Activated CD4-positive, alpha-beta T cell treated with anti-CD3 and anti-CD28 coated beads for 36 hours (primary cell): ENCODE measurements around the gene VPS25. TPM values are rescaled to one million over a fixed set of nuclear protein-coding genes. Genes with fewer than 3 reads are reported as not detected.

ENCODE experiments used
- ATAC-seq: fragments of 200-7000 bp; cut with Tn5 transposase; one replicate; pipeline ENCODE4 v1.10.0; 2021; ENCODE audit warnings: mild to moderate bottlenecking, moderate library complexity
- CTCF ChIA-PET: fragments of 350-600 bp; sonication (Branson Sonifier 250); formaldehyde crosslinking; loops from one replicate; lab custom pipeline; 2021; ENCODE audit warnings: antibody characterized with exemption; lab: Charles Lee
- POLR2A ChIA-PET: fragments of 350-600 bp; sonication (Branson Sonifier 250); formaldehyde crosslinking; loops from one replicate; lab custom pipeline; 2021; ENCODE audit warnings: antibody characterized with exemption, inconsistent platforms; lab: Charles Lee
- DNase-seq: peaks from one replicate; pipeline ENCODE4 v3.0.0-alpha.2; 2020
- H3K27ac Mint-ChIP-seq: one replicate; pipeline ENCODE4 v1.8.0; 2021; ENCODE audit warnings: mixed read lengths
- H3K27me3 Mint-ChIP-seq: one replicate; pipeline ENCODE4 v1.8.0; 2021; ENCODE audit warnings: mixed read lengths
- H3K36me3 Mint-ChIP-seq: one replicate; pipeline ENCODE4 v1.8.0; 2021; ENCODE audit warnings: low read depth, mixed read lengths
- H3K4me1 Mint-ChIP-seq: one replicate; pipeline ENCODE4 v1.8.0; 2021; ENCODE audit warnings: mixed read lengths
- H3K4me3 Mint-ChIP-seq: one replicate; pipeline ENCODE4 v1.8.0; 2021; ENCODE audit warnings: mild to moderate bottlenecking, moderate library complexity, mixed read lengths
- H3K9me3 Mint-ChIP-seq: one replicate; pipeline ENCODE4 v1.8.0; 2021; ENCODE audit warnings: low read depth, mixed read lengths
- intact Hi-C, 2 experiments: fragments of 100-400 bp; cut with DNase I in 1 of 2; cut with micrococcal nuclease in 1 of 2; formaldehyde crosslinking; loops; one replicate each; pipeline versions ENCODE4 v1.14.2 to v1.15.1; 2022 to 2024; cut with DNase I, micrococcal nuclease
- microRNA-seq: library from miRNA; unstranded; fragments of <30 nt; microRNA quantifications from one replicate; pipeline ENCODE4 v1.2.0, GENCODE V29; 2021; ENCODE audit warnings: borderline replicate concordance
- total RNA-seq, 2 experiments: library from RNA; stranded (reverse); gene quantifications; one replicate each; pipeline ENCODE4 v1.2.3, GENCODE V29; 2021

VPS25 gene
- total RNA-seq, 2 experiments from 2014 or later: 62.5 to 64.0 TPM

- Mint-ChIP-seq H3K36me3 (peaks cover 53% of the 10 kb centered on the region), H3K27ac (no peak overlapping the region), H3K4me1 (no peaks in the 10 kb centered on the region), H3K4me3 (no peak overlapping the region), H3K9me3 (no peaks in the 10 kb centered on the region), H3K27me3 (no peaks in the 10 kb centered on the region)
- no peak for ATAC-seq
- intact Hi-C loops: no loop called here
- DNase-seq: no peak
- CTCF ChIA-PET: interaction anchor here (0.7 to 4.6 kb wide), 4 partner anchors 9 to 114 kb away, joined by 3 to 15 read pairs (median 7); partner anchors contain the start of gene BECN1
- POLR2A ChIA-PET: interaction anchor here (1.0 kb wide), 1 partner anchor 10 kb away, joined by 3 read pairs; the partner anchor contains the start of gene BECN1
Observed at GRCh38 chr17:42814633-42815399, 41.6 kb downstream of the VPS25 start.

DNA sequence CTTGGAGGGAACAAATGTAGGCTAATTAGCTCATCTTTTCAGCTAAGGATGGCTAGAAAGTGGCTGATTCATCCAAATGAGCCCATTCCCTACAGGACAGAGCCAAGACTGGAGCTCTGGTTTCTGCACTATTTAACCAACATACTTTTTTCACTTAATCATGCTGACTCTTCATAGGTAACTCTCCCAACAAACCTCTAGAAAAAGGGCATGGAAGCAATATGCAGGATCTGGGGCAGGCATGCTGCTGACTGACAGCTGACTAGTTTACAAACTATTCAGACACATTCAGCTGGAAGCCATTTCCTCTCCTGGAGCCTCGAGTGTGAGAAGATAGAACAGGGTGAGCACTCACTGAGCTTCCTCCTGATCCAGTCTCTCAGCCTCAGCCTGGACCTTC is 44.6 kb downstream of the VPS25 start:
- no peak for ATAC-seq
- Mint-ChIP-seq H3K4me3 (no peak overlapping the region), H3K4me1 (peaks cover 17% of the 10 kb centered on the region), H3K9me3 (no peaks in the 10 kb centered on the region), H3K27ac (peak overlapping the region; percentile 52), H3K27me3 (no peaks in the 10 kb centered on the region), H3K36me3 (peaks cover 62% of the 10 kb centered on the region)
- intact Hi-C loops: no loop called here
- POLR2A ChIA-PET: no interaction called here
- CTCF ChIA-PET: interaction anchor here (0.6 to 4.6 kb wide), 5 partner anchors 25 to 111 kb away, joined by 3 to 15 read pairs (median 4); partner anchors contain the start of gene VPS25
- DNase-seq: no peak

- Mint-ChIP-seq H3K4me1 (peaks cover 20% of the 10 kb centered on the region), H3K27me3 (no peaks in the 10 kb centered on the region), H3K36me3 (peaks cover 62% of the 10 kb centered on the region), H3K27ac (peak overlapping the region; percentile 52), H3K4me3 (no peak overlapping the region), H3K9me3 (no peaks in the 10 kb centered on the region)
- intact Hi-C loops: no loop called here
- CTCF ChIA-PET: interaction anchor here (0.5 to 4.6 kb wide), 8 partner anchors 17 to 429 kb away, joined by 3 to 15 read pairs (median 3); partner anchors contain the start of gene VPS25
- POLR2A ChIA-PET: no interaction called here
- ATAC-seq (no peak), DNase-seq (no peak)
Observed at GRCh38 chr17:42818379-42818778, 45.1 kb downstream of the VPS25 start.

- H3K4me1 Mint-ChIP-seq: peaks cover 28% of the 10 kb centered on the region
- ATAC-seq: peak; percentile 56
- DNase-seq: peak; percentile 86
- no peaks in the 10 kb centered on the region for H3K9me3 Mint-ChIP-seq
- CTCF ChIA-PET: interaction anchor here (0.7 to 2.9 kb wide), 16 partner anchors 9 to 244 kb away, joined by 3 to 13 read pairs (median 4); partner anchors contain the start of genes PSMC3IP and PSME3
- intact Hi-C loops: loop anchor here (1.0 to 5.0 kb wide), 7 partner anchors 47 to 662 kb away; partner anchors contain the start of genes VPS25 (in 2 of the 2), DHX8 (in 1 of the 2), PSMC3IP (in 1 of the 2) and TMEM106A (in 1 of the 2)
- H3K36me3 Mint-ChIP-seq: peaks cover 55% of the 10 kb centered on the region
- no peak overlapping the region for H3K27ac Mint-ChIP-seq
- H3K27me3 Mint-ChIP-seq: no peaks in the 10 kb centered on the region
- H3K4me3 Mint-ChIP-seq: no peak overlapping the region
- POLR2A ChIA-PET: interaction anchor here (0.6 to 1.2 kb wide), 2 partner anchors 11 to 751 kb away, joined by 3 to 4 read pairs; no protein-coding TSS in a partner anchor
Observed at GRCh38 chr17:42819939-42820535, 46.8 kb downstream of the VPS25 start.

- ChIA-PET CTCF (interaction anchor here (0.8 to 2.9 kb wide), 12 partner anchors 11 to 358 kb away, joined by 3 to 13 read pairs (median 4); partner anchors contain the start of genes COA3 and PSME3), POLR2A (interaction anchor here (1.2 kb wide), 1 partner anchor 12 kb away, joined by 3 read pairs; no protein-coding TSS in a partner anchor)
- Mint-ChIP-seq H3K36me3 (peaks cover 46% of the 10 kb centered on the region), H3K27me3 (no peaks in the 10 kb centered on the region), H3K4me3 (no peak overlapping the region), H3K4me1 (peaks cover 28% of the 10 kb centered on the region), H3K27ac (peak overlapping the region; percentile 63), H3K9me3 (no peaks in the 10 kb centered on the region)
- no peak for DNase-seq
- no peak for ATAC-seq
- intact Hi-C loops: loop anchor here (5.0 kb wide), 6 partner anchors 49 to 661 kb away; partner anchors contain the start of genes DHX8 (in 1 of the 2), PSMC3IP (in 1 of the 2), TMEM106A (in 1 of the 2) and VPS25 (in 1 of the 2)
Observed at GRCh38 chr17:42821176-42821575, 47.9 kb downstream of the VPS25 start.

- Mint-ChIP-seq H3K4me3 (no peak overlapping the region), H3K36me3 (peaks cover 4% of the 10 kb centered on the region), H3K27ac (no peak overlapping the region), H3K9me3 (no peaks in the 10 kb centered on the region), H3K27me3 (no peaks in the 10 kb centered on the region), H3K4me1 (peaks cover 22% of the 10 kb centered on the region)
- intact Hi-C loops: no loop called here
- CTCF ChIA-PET: no interaction called here
- DNase-seq: no peak
- ATAC-seq: no peak
- POLR2A ChIA-PET: no interaction called here
Observed at GRCh38 chr17:42827472-42827871, 54.2 kb downstream of the VPS25 start.

Small RNA genes lying within 50 kb of the gene (microRNA-seq; reads per million reads assigned to microRNA genes)
- gene MIR6781: not detected

Other genes starting within 250 kb of the VPS25 start
- 10 to 100 TPM in 1 of 2 experiments, 1 to 10 TPM in 1; 9.7 to 12.5 TPM for gene NAGLU, start 237.2 kb upstream of the VPS25 start, total RNA-seq
- under 1 TPM; 0.35 to 0.41 TPM for gene HSD17B1, start 220.5 kb upstream of the VPS25 start, total RNA-seq
- 100 to 1,000 TPM in 1 of 2 experiments, 10 to 100 TPM in 1; 83.3 to 105 TPM for gene COASY, start 211.3 kb upstream of the VPS25 start, total RNA-seq
- 10 to 100 TPM; 38.7 to 40.7 TPM for gene MLX, start 206.3 kb upstream of the VPS25 start, total RNA-seq
- gene PSMC3IP, start 195.7 kb upstream of the VPS25 start, total RNA-seq: 10 to 100 TPM; 27.0 to 28.9 TPM
- gene RETREG3, start 164.1 kb upstream of the VPS25 start, total RNA-seq: 10 to 100 TPM; 28.3 to 30.9 TPM
- gene TUBG1, start 163.8 kb upstream of the VPS25 start, total RNA-seq: 100 to 1,000 TPM in 1 of 2 experiments, 10 to 100 TPM in 1; 76.1 to 102 TPM
- 1 to 10 TPM; 9.0 to 9.2 TPM for gene TUBG2, start 114.2 kb upstream of the VPS25 start, total RNA-seq
- gene PLEKHH3, start 96.5 kb upstream of the VPS25 start, total RNA-seq: under 1 TPM; 0.73 to 0.97 TPM
- gene CCR10, start 91.6 kb upstream of the VPS25 start, total RNA-seq: under 1 TPM; 0.18 to 0.37 TPM
- 1 to 10 TPM; 1.2 to 1.4 TPM for gene CNTNAP1, start 90.9 kb upstream of the VPS25 start, total RNA-seq
- 10 to 100 TPM; 28.6 to 29.5 TPM for gene EZH1, start 28.4 kb upstream of the VPS25 start, total RNA-seq
- gene RAMP2, start 12.2 kb upstream of the VPS25 start, total RNA-seq: not detected
- under 1 TPM; 0.42 to 0.64 TPM for gene WNK4, start 7.2 kb downstream of the VPS25 start, total RNA-seq
- gene COA3, start 25.3 kb downstream of the VPS25 start, total RNA-seq: 10 to 100 TPM; 30.1 to 31.4 TPM
- not detected for gene CNTD1, start 25.4 kb downstream of the VPS25 start, total RNA-seq
- gene BECN1, start 50.8 kb downstream of the VPS25 start, total RNA-seq: 100 to 1,000 TPM in 1 of 2 experiments, 10 to 100 TPM in 1; 69.1 to 101 TPM
- gene PSME3, start 59.9 kb downstream of the VPS25 start, total RNA-seq: 100 to 1,000 TPM; 116 to 118 TPM
- 1 to 10 TPM; 1.7 to 1.9 TPM for gene AOC2, start 71.1 kb downstream of the VPS25 start, total RNA-seq
- gene AOC3, start 77.8 kb downstream of the VPS25 start, total RNA-seq: 1 to 10 TPM; 1.2 to 2.0 TPM
- gene G6PC1, start 127.3 kb downstream of the VPS25 start, total RNA-seq: not detected
- 10 to 100 TPM; 40.8 to 58.6 TPM for gene AARSD1, start 191.0 kb downstream of the VPS25 start, total RNA-seq
- gene PTGES3L, start 206.6 kb downstream of the VPS25 start, total RNA-seq: under 1 TPM; 0.21 to 0.90 TPM
- 10 to 100 TPM; 12.3 to 12.5 TPM for gene RUNDC1, start 207.1 kb downstream of the VPS25 start, total RNA-seq
- 1,000 to 10,000 TPM; 1,703 to 2,161 TPM for gene RPL27, start 225.0 kb downstream of the VPS25 start, total RNA-seq
- 10 to 100 TPM; 65.3 to 68.1 TPM for gene IFI35, start 233.3 kb downstream of the VPS25 start, total RNA-seq
- 10 to 100 TPM; 26.1 to 35.0 TPM for gene VAT1, start 248.9 kb downstream of the VPS25 start, total RNA-seq